HEK293T (cell line): ENCODE data around the gene CLMN.

Experiments
- CTCF ChIA-PET: fragments of 350-600 bp; formaldehyde crosslinking; extraction: SDS; loops from one replicate; lab custom pipeline; 2021; ENCODE audit warnings: antibody characterized with exemption, inconsistent platforms; lab: Yijun Ruan, JAX
- POLR2A ChIA-PET: fragments of 350-600 bp; formaldehyde crosslinking; extraction: SDS; loops from one replicate; lab custom pipeline; 2020; ENCODE audit warnings: antibody characterized with exemption, inconsistent platforms; lab: Yijun Ruan, JAX
- DNase-seq: peaks from one replicate; pipeline ENCODE4 v3.0.0; 2012; ENCODE audit warnings: mixed read lengths; ENCODE audit errors: extremely low spot score
- ARNT ChIP-seq: fragments of 450-650 bp; IDR thresholded peaks from 2 replicates; pipeline ENCODE4 v1.6.1; 2017; ENCODE audit warnings: mild to moderate bottlenecking
- BHLHE40 ChIP-seq: fragments of 450-650 bp; IDR thresholded peaks from 2 replicates; pipeline ENCODE4 v1.6.1; 2016; ENCODE audit warnings: mild to moderate bottlenecking, moderate library complexity, borderline replicate concordance
- CTBP1 ChIP-seq: fragments of 450-650 bp; IDR thresholded peaks from 2 replicates; pipeline ENCODE4 v1.6.1; 2016; ENCODE audit warnings: borderline replicate concordance
- ELF4 ChIP-seq: fragments of 450-650 bp; IDR thresholded peaks from 2 replicates; pipeline ENCODE4 v1.6.1; 2017; ENCODE audit warnings: antibody characterized with exemption
- FOXA1 ChIP-seq: fragments of 450-650 bp; IDR thresholded peaks from 2 replicates; pipeline ENCODE4 v1.6.1; 2016; ENCODE audit warnings: mild to moderate bottlenecking
- FOXK2 ChIP-seq: fragments of 450-650 bp; IDR thresholded peaks from 2 replicates; pipeline ENCODE4 v1.6.1; 2016; ENCODE audit warnings: mild to moderate bottlenecking
- FOXM1 ChIP-seq: fragments of 450-650 bp; IDR thresholded peaks from 2 replicates; pipeline ENCODE4 v1.6.1; 2017; ENCODE audit warnings: mild to moderate bottlenecking, borderline replicate concordance
- HDGF ChIP-seq: fragments of 450-650 bp; IDR thresholded peaks from 2 replicates; pipeline ENCODE4 v1.6.1; 2017; ENCODE audit warnings: antibody characterized with exemption, borderline replicate concordance
- L3MBTL2 ChIP-seq: fragments of 450-650 bp; conservative IDR thresholded peaks from 2 replicates; pipeline ENCODE4 v1.6.1; 2016; ENCODE audit warnings: mild to moderate bottlenecking
- LEF1 ChIP-seq: fragments of 450-650 bp; IDR thresholded peaks from 2 replicates; pipeline ENCODE4 v1.6.1; 2017; ENCODE audit warnings: mild to moderate bottlenecking, borderline replicate concordance
- NFRKB ChIP-seq: fragments of 450-650 bp; IDR thresholded peaks from 2 replicates; pipeline ENCODE4 v1.6.1; 2016; ENCODE audit warnings: mild to moderate bottlenecking, moderate library complexity
- SP1 ChIP-seq: fragments of 450-650 bp; IDR thresholded peaks from 2 replicates; pipeline ENCODE4 v1.6.1; 2017
- SUZ12 ChIP-seq: fragments of 450-650 bp; IDR thresholded peaks from 2 replicates; pipeline ENCODE4 v1.6.1; 2016; ENCODE audit warnings: mild to moderate bottlenecking
- TARDBP ChIP-seq: fragments of 450-650 bp; IDR thresholded peaks from 2 replicates; pipeline ENCODE4 v1.6.1; 2016
- ZNF384 ChIP-seq: fragments of 450-650 bp; IDR thresholded peaks from 2 replicates; pipeline ENCODE4 v1.6.1; 2016
- TF ChIP-seq, protein P1 (sequence below): fragments of 450-650 bp; IDR thresholded peaks from 2 replicates; pipeline ENCODE4 v1.6.1; 2016

Gene CLMN

DNA sequence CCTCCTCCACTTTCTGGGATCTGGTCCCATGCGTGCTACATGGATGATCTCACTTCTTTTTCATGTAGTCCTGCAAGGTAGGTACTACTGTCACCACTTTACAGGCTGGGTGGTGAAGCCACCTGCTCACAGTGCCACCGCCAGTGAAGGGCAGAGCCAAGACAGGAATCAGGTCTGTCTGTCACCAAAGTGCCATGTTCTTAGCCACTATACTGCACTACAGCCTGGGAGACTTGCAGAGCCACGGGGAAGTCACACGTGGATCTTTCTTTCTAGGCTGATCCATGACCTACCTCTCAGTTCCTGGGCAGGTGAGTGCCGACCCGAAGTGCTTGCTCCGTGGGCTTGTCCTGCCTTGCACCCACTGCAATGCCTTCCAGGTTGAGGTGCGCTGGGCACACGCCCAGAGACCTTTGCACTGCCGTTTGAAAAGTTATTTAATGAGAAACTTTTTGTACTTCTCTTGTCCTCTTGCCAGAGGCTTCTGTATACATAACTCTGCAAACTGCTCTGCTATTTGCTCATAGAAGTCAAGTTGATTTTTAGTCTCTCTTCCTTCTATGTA is 19.7 kb upstream of the CLMN start:
- ChIA-PET CTCF (no interaction called here), POLR2A (no interaction called here)
- no peak for DNase-seq
- no peak for TF ChIP-seq SP1
- TF ChIP-seq FOXA1 = no peak

GRCh38 chr14:95338436-95338835 is 18.7 kb upstream of the CLMN start:
- TF ChIP-seq ARNT (no peak), FOXA1 (no peak)
- TF ChIP-seq, protein P1, sequence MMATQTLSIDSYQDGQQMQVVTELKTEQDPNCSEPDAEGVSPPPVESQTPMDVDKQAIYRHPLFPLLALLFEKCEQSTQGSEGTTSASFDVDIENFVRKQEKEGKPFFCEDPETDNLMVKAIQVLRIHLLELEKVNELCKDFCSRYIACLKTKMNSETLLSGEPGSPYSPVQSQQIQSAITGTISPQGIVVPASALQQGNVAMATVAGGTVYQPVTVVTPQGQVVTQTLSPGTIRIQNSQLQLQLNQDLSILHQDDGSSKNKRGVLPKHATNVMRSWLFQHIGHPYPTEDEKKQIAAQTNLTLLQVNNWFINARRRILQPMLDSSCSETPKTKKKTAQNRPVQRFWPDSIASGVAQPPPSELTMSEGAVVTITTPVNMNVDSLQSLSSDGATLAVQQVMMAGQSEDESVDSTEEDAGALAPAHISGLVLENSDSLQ = no peak

GRCh38 chr14:95337041-95337595 is 17.4 kb upstream of the CLMN start:
- TF ChIP-seq L3MBTL2 (no peak), NFRKB (no peak), FOXA1 (no peak), FOXM1 (no peak), HDGF (no peak), BHLHE40 (no peak), SP1 (no peak), ZNF384 (no peak), SUZ12 (no peak), ARNT (no peak), ELF4 (no peak), CTBP1 (no peak), FOXK2 (no peak), LEF1 (no peak), TARDBP (no peak)
- TF ChIP-seq, protein P1 = no peak
- POLR2A ChIA-PET = no interaction called here
- CTCF ChIA-PET = no interaction called here
- DNase-seq = no peak

More at GRCh38 chr14:95338436-95338835, 18.7 kb upstream of the CLMN start:
- DNase-seq = no peak
- CTCF ChIA-PET = no interaction called here
- POLR2A ChIA-PET = no interaction called here

- no peak for DNase-seq
- CTCF ChIA-PET = no interaction called here
- TF ChIP-seq FOXK2 = no peak
- TF ChIP-seq, protein P1 = no peak
- TF ChIP-seq FOXA1 = no peak
- TF ChIP-seq BHLHE40 = no peak
- no peak for TF ChIP-seq ELF4
- no peak for TF ChIP-seq LEF1
- no peak for TF ChIP-seq HDGF
- no peak for TF ChIP-seq SP1
- no peak for TF ChIP-seq SUZ12
- TF ChIP-seq NFRKB = no peak
- no peak for TF ChIP-seq ZNF384
- TF ChIP-seq FOXM1 = no peak
- TF ChIP-seq ARNT = no peak
- TF ChIP-seq L3MBTL2 = no peak
- no peak for TF ChIP-seq CTBP1
- POLR2A ChIA-PET = interaction anchor here (1.1 kb wide), 1 partner anchor 9 kb away, joined by 3 read pairs; no protein-coding TSS in a partner anchor
Measured at GRCh38 chr14:95336192-95336760, 16.6 kb upstream of the CLMN start.

DNA sequence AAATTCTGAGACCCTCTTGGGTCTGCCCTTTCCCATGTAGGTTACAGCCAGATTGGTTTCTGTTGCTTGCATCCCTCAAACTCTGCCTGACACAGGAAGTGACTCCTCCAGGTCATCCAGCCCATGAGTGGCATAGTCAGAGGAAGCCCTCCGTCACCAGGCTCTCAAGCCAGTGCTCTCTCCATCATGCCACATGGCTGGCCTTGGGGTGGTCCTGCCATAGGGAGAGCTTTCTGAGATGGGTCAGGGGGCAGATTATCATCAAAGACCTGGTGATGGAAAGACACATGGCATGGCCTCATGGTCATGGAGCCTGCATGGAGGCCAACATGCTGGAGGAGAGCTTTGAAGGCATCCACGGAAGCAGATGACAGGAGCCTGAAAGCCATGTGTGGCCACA is 15.4 kb upstream of the CLMN start:
- ChIA-PET POLR2A (no interaction called here), CTCF (no interaction called here)
- DNase-seq = no peak
- TF ChIP-seq ZNF384 = no peak
- TF ChIP-seq SUZ12 = no peak
- TF ChIP-seq, protein P1 = no peak
- no peak for TF ChIP-seq FOXA1

GRCh38 chr14:95334044-95334443 is 14.3 kb upstream of the CLMN start:
- ChIA-PET POLR2A (no interaction called here), CTCF (no interaction called here)
- no peak for DNase-seq
- no peak for TF ChIP-seq TARDBP
- no peak for TF ChIP-seq CTBP1
- TF ChIP-seq BHLHE40 = no peak
- no peak for TF ChIP-seq L3MBTL2
- no peak for TF ChIP-seq NFRKB
- TF ChIP-seq, protein P1 = no peak
- no peak for TF ChIP-seq ARNT
- TF ChIP-seq LEF1 = no peak
- no peak for TF ChIP-seq FOXK2
- no peak for TF ChIP-seq ELF4
- TF ChIP-seq HDGF = no peak
